Measurements from ENCODE around the gene PROP1. TPM values are rescaled to one million over a fixed set of nuclear protein-coding genes. Genes with fewer than 3 reads are reported as not detected.
"Not testable (repeated sequence)": the region's sequence is repeated elsewhere in the genome, so short reads cannot be mapped to it uniquely, and the experiment has no call there.

PROP1 gene
- total RNA-seq, 2 donors from 2014 or later: not detected

GRCh38 chr5:177959315-177959714 lies 36.7 kb downstream of the PROP1 start:
- Histone ChIP-seq H3K27ac (no peak overlapping the region), H3K4me1 (replicated peaks) (no peaks in the 10 kb centered on the region), H3K36me3 (no peaks in the 10 kb centered on the region), H3K4me3 (no peak overlapping the region), H3K27me3 (replicated peaks; ENCODE audit: insufficient read depth) (no peaks in the 10 kb centered on the region), H3K9me3 (no peaks in the 10 kb centered on the region)
- 84% methylated on average over 9 of the region's 9 CpGs for WGBS
- no peak for TF ChIP-seq POLR2AphosphoS5 (IDR thresholded peaks at IDR 0.05)
- TF ChIP-seq, protein P1, sequence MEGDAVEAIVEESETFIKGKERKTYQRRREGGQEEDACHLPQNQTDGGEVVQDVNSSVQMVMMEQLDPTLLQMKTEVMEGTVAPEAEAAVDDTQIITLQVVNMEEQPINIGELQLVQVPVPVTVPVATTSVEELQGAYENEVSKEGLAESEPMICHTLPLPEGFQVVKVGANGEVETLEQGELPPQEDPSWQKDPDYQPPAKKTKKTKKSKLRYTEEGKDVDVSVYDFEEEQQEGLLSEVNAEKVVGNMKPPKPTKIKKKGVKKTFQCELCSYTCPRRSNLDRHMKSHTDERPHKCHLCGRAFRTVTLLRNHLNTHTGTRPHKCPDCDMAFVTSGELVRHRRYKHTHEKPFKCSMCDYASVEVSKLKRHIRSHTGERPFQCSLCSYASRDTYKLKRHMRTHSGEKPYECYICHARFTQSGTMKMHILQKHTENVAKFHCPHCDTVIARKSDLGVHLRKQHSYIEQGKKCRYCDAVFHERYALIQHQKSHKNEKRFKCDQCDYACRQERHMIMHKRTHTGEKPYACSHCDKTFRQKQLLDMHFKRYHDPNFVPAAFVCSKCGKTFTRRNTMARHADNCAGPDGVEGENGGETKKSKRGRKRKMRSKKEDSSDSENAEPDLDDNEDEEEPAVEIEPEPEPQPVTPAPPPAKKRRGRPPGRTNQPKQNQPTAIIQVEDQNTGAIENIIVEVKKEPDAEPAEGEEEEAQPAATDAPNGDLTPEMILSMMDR (IDR thresholded peaks at IDR 0.05): no peak
- no peak for TF ChIP-seq POLR2A (IDR thresholded peaks at IDR 0.05)
- intact Hi-C loops (cut with DNase I): no loop called here
- DNase-seq (ENCODE audit: low spot score): no peak

DNA sequence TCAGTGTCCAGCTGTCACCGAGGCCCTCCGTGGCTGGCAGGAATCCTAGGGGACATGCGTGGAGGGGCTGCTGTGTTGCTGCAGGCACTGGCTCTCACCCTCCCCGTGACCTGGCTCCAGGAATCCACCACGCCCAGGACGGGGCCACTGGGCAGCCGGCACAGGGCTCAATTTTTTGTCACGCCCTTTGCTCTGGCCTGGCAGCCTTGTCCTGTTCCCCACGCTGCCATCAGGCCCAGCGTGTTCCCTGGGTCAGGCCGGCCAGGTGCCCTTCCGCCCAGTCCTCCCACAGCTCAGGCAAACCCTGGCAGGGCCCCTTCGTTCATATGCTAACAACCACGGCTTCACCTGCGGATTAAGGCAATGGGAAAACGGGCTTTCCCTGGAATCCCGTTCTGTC lies 37.3 kb downstream of the PROP1 start:
- DNase-seq (ENCODE audit: low spot score): no peak
- intact Hi-C loops (cut with DNase I): no loop called here
- no peak overlapping the region for H3K4me3 ChIP-seq
- WGBS: 76% methylated on average over 16 of the region's 17 CpGs
- H3K27ac ChIP-seq: no peak overlapping the region
- no peaks in the 10 kb centered on the region for H3K36me3 ChIP-seq
- TF ChIP-seq POLR2AphosphoS5 (IDR thresholded peaks at IDR 0.05): no peak
- no peak for TF ChIP-seq POLR2A (IDR thresholded peaks at IDR 0.05)
- no peaks in the 10 kb centered on the region for H3K27me3 ChIP-seq (replicated peaks; ENCODE audit: insufficient read depth)
- H3K4me1 ChIP-seq (replicated peaks): no peaks in the 10 kb centered on the region
- no peaks in the 10 kb centered on the region for H3K9me3 ChIP-seq

DNA sequence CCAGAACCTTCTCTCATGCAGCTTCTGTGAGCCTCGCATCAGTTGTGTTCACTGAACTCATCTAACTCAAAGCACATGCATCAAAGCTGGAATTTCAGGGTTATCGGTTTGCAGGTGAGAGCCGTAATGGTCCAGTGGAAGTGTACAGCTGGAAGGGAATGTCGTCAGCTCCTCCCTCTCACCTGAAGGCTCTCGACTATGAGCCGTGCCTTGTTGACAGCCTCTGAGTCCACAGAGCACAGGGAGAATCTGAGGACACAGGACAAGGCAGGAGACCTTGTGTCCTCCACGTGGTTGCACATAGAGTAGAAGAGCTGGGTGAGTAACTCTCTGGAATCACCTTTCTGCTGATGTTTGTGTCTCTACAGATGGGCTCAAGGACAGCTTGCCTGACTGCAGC lies 38.8 kb downstream of the PROP1 start:
- no peak for DNase-seq (ENCODE audit: low spot score)
- no peaks in the 10 kb centered on the region for H3K36me3 ChIP-seq
- no peaks in the 10 kb centered on the region for H3K9me3 ChIP-seq
- no peak overlapping the region for H3K27ac ChIP-seq
- H3K27me3 ChIP-seq (replicated peaks; ENCODE audit: insufficient read depth): no peaks in the 10 kb centered on the region
- intact Hi-C loops (cut with DNase I): no loop called here
- no peak overlapping the region for H3K4me3 ChIP-seq
- WGBS: 69% methylated on average over 7 of the region's 7 CpGs
- H3K4me1 ChIP-seq (replicated peaks): no peaks in the 10 kb centered on the region
- TF ChIP-seq, protein P1 (IDR thresholded peaks at IDR 0.05): no peak
- TF ChIP-seq POLR2AphosphoS5 (IDR thresholded peaks at IDR 0.05): no peak
- no peak for TF ChIP-seq POLR2A (IDR thresholded peaks at IDR 0.05)

- intact Hi-C loops (cut with DNase I); H3K9me3 ChIP-seq; H3K4me1 ChIP-seq (replicated peaks); H3K27ac ChIP-seq; H3K36me3 ChIP-seq; H3K27me3 ChIP-seq (replicated peaks; ENCODE audit: insufficient read depth); H3K4me3 ChIP-seq; DNase-seq (ENCODE audit: low spot score): not testable (repeated sequence)
- 97% methylated on average over 11 of the region's 11 CpGs for WGBS
These were observed 42.9 kb downstream of the PROP1 start for GRCh38 chr5:177953101-177953500.

DNA sequence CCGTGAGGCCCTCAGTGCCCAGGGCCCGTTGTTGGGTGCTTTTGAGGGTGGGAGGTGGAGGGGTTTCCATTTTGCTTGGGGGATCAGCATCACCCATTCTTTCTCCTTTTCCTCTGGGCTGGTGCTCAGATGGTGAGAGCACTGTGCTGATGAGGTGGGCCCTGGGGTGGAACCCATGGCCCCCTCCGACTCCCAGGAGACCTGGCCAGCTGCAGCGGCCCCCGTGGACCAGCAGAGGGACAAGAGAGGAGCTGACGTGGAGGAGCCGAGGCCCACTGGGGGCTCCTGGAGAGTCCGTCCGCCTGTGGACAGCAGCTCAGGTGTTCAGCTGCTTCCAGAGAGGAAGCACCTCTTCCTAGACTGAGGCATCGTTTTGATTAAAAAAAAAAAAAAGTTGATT lies 46.4 kb downstream of the PROP1 start:
- H3K4me3 ChIP-seq; H3K27ac ChIP-seq; H3K9me3 ChIP-seq; DNase-seq (ENCODE audit: low spot score); H3K4me1 ChIP-seq (replicated peaks); H3K36me3 ChIP-seq; H3K27me3 ChIP-seq (replicated peaks; ENCODE audit: insufficient read depth); intact Hi-C loops (cut with DNase I): not testable (repeated sequence)
- WGBS: 83% methylated on average over 10 of the region's 10 CpGs

- DNase-seq (ENCODE audit: low spot score); intact Hi-C loops (cut with DNase I): not testable (repeated sequence)
- WGBS: no CpG with 5 or more reads among the region's 17 CpGs
These were observed 47.0 kb downstream of the PROP1 start for GRCh38 chr5:177949065-177949464.

GRCh38 chr5:177947912-177948311 lies 48.1 kb downstream of the PROP1 start:
- 35% methylated on average over 8 of the region's 10 CpGs for WGBS
- H3K27me3 ChIP-seq (replicated peaks; ENCODE audit: insufficient read depth); H3K36me3 ChIP-seq; H3K4me3 ChIP-seq; H3K9me3 ChIP-seq; intact Hi-C loops (cut with DNase I); H3K4me1 ChIP-seq (replicated peaks): not testable (repeated sequence)
- H3K27ac ChIP-seq: peak overlapping the region; percentile 57 to 60
- TF ChIP-seq, protein P1 (IDR thresholded peaks at IDR 0.05): peak in 3 of 4 experiments; percentile 23 to 60 (median 45)
- peak; percentile 73 for TF ChIP-seq POLR2AphosphoS5 (IDR thresholded peaks at IDR 0.05)
- peak; percentile 75 for DNase-seq (ENCODE audit: low spot score)

More at GRCh38 chr5:177949065-177949464, 47.0 kb downstream of the PROP1 start:
- H3K27me3 ChIP-seq (replicated peaks; ENCODE audit: insufficient read depth); H3K4me3 ChIP-seq; H3K36me3 ChIP-seq; H3K9me3 ChIP-seq; H3K4me1 ChIP-seq (replicated peaks); H3K27ac ChIP-seq: not testable (repeated sequence)

DNA sequence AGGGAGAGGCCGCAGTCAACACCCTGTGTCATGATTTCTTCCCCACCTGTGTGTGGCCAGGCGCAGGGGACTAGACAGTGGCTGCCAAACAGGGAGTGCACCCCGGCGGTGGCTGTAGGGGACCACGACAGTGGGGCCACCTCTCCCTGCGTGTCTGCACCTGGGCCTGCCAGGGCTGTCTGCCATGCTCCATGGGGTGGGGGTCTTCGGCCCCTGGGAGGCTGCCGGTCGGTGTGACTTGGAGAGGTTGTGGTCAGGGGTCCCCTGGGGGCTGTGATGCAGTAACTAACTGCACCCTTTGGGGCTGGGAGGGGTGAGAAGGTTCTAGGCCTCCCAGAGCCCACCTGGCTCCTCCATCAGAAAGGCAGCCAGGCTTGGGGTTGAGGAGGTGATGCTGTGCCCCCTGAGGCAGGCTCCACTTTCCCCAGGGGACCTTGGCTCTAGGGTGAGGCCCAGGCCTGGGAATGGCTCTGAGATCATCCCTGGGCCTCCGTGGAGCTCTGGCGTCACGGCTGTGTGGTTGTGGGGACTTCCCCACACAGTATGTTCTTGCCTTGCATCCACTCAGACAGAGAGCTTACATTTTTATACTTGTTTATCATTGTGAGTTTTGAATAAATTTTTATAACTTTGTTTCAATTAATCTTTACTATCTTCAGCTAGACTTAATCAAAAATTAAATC lies 50.3 kb downstream of the PROP1 start:
- H3K27me3 ChIP-seq (replicated peaks; ENCODE audit: insufficient read depth); DNase-seq (ENCODE audit: low spot score); H3K36me3 ChIP-seq; H3K4me1 ChIP-seq (replicated peaks); H3K27ac ChIP-seq; H3K4me3 ChIP-seq; H3K9me3 ChIP-seq; intact Hi-C loops (cut with DNase I): not testable (repeated sequence)
- WGBS: 62% methylated on average over 6 of the region's 12 CpGs

- intact Hi-C loops (cut with DNase I); H3K27ac ChIP-seq; H3K9me3 ChIP-seq; H3K4me1 ChIP-seq (replicated peaks); H3K27me3 ChIP-seq (replicated peaks; ENCODE audit: insufficient read depth); DNase-seq (ENCODE audit: low spot score); H3K4me3 ChIP-seq; H3K36me3 ChIP-seq: not testable (repeated sequence)
- WGBS: 91% methylated on average over 13 of the region's 13 CpGs
These were observed 50.9 kb downstream of the PROP1 start for GRCh38 chr5:177945145-177945544.
